ENCODE data around the gene SCD5.

DNA sequence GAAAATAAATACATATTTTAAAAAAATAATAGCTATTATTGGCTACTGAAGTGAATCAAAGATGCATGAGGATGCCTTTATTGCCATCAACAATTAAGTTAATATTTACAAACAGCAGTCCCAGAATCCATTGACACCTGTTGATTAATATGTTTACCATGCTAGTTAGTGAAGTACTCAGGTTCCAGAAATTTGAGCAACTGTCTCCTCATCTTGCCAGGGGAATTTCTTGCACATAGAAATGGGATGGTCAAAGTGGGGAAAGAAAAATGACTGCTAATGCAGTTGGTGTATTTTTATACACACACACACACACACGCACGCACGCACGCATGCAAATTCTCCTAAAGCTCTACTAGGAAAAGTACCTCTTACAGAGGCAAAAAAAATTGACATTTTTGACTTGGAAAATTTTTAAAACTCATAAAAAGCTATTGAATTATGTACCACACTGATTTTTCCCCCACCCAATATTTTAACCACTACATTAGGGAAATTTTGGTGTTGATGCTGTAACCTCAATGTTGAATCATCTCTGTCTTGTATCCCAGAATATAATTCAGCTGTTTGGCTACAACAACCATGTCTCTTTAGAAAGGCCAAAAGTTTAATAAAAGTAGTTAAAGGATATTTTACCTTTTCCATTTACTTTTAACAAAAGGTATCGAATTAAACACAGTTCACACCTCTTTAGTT, 131.5 kb downstream of the SCD5 start:
- no peak for TF ChIP-seq SP1 (IDR thresholded peaks at IDR 0.05)
- TF ChIP-seq BHLHE40 (IDR thresholded peaks at IDR 0.05; ENCODE audit: borderline replicate concordance): no peak
- TF ChIP-seq LEF1 (IDR thresholded peaks at IDR 0.05; ENCODE audit: borderline replicate concordance): no peak
- TF ChIP-seq NFRKB (IDR thresholded peaks at IDR 0.05): no peak
- no peak for TF ChIP-seq FOXM1 (IDR thresholded peaks at IDR 0.05; ENCODE audit: borderline replicate concordance)
- TF ChIP-seq FOXK2 (IDR thresholded peaks at IDR 0.05): no peak
- TF ChIP-seq ZNF384 (IDR thresholded peaks at IDR 0.05): no peak
- TF ChIP-seq CTBP1 (IDR thresholded peaks at IDR 0.05; ENCODE audit: borderline replicate concordance): no peak
- TF ChIP-seq TARDBP (IDR thresholded peaks at IDR 0.05): no peak
- no peak for TF ChIP-seq SUZ12 (IDR thresholded peaks at IDR 0.05)
